ENCODE results near the gene KIT.
A peak's percentile ranks its signal among the peaks of the same experiment; 100 is the strongest.
"Not testable (repeated sequence)": the region's sequence is repeated elsewhere in the genome, so short reads cannot be mapped to it uniquely, and the experiment has no call there.

Gene KIT

DNA sequence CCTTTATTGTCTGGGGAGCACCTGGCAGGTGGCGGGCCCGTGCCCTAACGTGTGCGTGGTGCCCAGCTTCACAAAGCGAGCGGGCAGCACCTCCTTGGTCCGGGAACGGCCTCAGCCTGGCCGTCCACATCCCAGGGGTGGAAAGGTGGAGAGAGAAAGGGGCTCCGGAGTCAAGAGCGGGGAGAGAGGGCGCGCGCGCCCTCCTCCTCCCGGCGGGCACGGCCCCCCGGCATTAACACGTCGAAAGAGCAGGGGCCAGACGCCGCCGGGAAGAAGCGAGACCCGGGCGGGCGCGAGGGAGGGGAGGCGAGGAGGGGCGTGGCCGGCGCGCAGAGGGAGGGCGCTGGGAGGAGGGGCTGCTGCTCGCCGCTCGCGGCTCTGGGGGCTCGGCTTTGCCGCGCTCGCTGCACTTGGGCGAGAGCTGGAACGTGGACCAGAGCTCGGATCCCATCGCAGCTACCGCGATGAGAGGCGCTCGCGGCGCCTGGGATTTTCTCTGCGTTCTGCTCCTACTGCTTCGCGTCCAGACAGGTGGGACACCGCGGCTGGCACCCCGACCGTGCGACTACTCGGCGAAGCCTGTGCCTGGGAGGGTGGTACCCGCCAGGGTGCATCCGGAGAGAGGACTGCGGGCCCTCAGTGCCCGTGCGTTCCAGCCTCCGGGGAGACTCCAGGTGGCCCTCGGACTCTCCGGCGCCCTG lies at the start of gene KIT:
TSS of gene KIT (plus strand) at position 407 of the 701 bp plus-strand sequence. CDS start at position 465, 58 bp downstream.
- DNase-seq, result no peak

DNA sequence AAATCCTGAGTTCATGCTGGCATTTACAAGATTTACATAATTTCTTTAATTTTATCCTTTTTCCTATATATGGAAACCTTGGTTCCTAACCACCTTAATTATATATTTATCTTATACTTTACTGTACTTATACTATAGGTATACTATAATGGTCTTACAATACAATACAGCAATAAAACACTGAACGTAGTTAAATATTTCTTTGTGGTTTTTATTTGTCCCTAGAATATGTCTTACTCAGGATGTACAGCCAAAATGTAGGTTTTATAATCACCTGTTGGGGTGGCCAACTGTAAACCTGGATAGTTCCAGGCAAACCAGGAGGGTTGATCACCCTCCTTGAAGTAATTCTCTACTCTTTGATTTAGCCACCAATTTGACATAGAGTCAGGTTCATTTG lies 48.4 kb upstream of the KIT start:
- DNase-seq, result no peak

DNA sequence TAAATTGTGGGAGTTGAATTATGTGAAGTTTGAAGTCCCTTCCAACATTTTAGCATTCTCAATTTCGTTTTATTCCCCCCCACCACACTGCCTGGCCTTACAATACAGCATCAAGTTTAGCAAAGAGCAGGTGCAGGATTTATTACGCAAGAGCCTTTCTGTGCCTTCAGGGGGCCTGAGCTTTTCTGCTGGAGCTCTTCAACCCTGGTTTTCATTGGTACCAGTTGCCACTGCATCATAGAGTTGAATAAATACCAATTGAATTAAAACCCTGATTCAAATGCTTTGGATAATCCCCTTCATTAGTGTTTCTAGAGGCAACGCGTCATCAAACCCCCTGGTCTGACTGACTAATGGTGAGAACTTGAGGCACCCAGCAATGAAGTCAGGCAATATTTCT lies 43.6 kb upstream of the KIT start:
- DNase-seq, result no peak

DNA sequence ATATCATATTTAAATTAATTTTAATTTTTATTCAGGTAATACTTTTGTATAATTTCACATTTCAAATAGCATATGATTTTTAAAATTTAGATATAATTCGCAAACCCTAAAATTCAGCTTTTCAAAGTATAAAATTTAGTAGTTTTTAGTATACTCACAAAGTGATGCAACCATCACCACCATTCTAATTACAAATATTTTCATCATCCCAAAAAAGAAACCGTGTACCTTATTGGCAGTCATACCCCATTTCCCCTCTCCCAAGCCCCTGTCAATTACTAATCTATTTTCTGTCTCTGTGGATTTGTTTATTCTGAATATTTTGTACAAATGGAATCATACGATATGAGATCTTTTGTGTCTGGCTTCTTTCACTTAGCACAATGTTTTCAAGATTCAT lies 37.0 kb upstream of the KIT start:
- DNase-seq, result no peak

DNA sequence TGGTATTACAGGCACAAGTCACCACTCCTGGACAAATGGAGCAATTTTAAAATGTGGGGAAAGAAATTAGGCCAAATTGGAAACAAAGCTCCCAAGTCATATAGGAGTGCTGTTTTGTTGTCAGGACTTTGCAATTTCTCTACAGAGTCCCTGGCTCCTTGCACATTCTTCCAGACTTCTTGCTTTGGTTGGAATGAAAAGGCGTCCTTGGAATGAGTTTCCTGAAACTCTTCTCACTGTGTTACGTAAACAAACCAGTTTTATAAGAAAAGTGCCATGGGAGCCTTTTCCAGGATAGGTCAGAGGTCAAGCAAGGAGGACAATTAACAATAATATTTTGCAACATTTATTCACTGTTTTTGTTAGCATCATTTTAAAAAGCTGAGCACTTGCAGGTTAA lies 32.4 kb upstream of the KIT start:
- no peak for DNase-seq

DNA sequence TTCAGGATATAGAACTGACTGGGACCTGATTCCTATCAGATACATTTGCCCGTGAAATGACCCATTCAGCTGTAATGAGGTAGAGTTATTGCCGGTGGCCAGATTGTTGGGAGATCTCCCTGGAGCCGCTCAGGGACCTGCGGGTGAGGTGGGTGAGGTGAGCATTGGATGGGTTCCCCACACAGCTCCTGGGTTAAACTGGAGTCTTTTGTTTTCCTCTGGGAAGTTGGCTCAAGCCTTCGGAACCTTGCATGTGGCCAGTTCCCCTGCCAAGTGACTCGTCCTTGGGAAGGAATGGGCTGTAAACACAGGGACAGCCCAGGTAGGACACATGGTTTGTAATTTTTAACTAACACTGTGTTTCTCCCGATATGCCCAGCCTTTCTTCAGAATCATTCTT lies 31.6 kb upstream of the KIT start:
- DNase-seq, result no peak

DNA sequence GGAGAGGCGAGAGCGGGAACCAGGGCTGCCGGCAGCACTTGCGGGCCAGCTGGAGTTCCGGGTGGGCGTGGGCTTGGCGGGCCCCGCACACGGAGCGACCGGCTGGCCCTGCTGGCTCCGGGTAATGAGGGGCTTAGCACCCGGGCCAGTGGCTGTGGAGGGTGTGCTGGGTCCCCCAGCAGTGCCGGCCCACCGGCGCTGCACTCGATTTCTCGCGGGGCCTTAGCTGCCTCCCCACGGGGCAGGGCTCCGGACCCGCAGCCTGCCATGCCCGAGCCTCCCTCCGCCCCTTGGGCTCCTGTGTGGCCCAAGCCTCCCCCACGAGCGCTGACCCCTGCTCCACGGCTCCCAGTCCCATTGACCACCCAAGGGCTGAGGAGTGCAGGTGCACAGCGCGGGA lies 25.2 kb upstream of the KIT start:
- no peak for DNase-seq

DNA sequence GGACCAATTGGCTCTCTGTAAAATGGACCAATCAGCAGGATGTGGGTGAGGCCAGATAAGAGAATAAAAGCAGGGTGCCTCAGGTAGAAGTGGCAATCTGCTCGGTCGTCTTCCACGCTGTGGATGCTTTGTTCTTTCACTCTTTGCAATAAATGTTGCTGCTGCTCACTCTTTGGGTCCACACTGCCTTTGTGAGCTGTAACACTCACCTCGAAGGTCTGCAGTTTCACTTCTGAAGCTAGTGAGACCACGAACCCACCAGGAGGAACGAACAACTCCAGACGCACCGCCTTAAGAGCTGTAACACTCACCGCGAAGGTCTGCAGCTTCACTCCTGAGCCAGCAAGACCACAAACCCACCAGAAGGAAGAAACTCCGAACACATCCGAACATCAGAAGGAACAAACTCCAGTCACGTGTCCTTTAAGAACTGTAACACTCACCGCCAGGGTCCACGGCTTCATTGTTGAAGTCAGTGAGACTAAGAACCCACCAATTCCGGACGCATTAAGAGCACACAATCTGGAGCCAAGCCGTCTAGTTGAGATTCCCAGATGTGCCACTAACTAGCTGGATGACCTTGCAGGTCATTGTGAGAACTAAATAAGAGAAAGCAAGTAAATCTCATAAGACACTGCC lies 24.5 kb upstream of the KIT start:
- not testable (repeated sequence) for DNase-seq

DNA sequence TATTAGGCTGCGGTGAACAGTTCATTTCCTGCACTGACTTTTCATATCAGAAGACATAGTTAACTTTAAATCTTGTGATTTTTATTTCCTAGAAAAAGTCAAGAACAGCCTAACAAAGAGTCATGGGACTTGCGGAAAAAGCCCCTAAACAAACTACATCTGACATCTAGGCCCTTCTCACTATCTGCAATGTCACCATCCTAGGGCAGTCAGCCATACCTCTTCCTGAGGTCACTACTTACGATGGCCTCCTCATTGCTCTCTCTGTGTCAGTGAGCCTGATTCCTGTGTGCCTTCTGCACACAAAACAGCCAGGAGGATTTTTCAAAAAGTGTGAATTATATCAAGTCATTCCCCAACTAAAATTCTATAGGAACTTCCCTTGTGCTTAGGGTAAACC lies 22.4 kb upstream of the KIT start:
- DNase-seq, result no peak

DNA sequence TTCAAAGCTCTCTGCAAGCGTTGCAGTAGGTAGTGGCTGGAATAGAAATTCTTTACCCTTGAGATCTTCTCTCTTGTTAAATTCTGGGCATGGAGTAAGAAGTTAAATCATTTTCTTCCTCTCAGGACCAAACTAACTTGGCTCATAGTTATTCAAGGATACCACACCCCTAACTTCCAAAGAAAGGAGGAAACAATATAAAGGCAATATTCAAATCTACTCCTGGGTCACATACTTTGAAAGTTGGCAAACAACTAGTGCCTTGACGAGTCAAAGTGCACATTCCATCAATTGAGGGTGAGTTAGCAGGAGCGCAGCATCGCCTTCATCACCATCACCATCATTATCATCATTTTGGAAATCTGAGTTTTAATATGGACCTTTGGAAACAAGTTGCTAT lies 20.4 kb upstream of the KIT start:
- no peak for DNase-seq

DNA sequence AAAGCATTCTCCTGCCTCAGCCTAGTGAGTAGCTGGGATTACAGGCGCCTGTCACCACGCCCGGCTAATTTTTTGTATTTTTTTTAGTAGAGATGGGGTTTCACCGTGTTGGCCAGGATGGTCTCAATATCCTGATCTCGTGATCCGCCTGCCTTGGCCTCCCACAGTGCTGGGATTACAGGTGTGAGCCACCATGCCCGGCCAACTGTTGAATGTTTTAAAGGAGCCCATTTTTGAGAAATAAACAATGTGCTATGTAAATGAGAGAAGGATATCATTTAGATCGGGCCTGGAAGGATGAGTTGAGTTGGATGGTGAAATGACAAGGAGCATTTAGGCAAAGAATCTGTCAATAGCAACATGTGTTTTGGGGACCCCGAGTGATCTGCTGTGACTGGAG lies 16.7 kb upstream of the KIT start:
- not testable (repeated sequence) for DNase-seq

DNA sequence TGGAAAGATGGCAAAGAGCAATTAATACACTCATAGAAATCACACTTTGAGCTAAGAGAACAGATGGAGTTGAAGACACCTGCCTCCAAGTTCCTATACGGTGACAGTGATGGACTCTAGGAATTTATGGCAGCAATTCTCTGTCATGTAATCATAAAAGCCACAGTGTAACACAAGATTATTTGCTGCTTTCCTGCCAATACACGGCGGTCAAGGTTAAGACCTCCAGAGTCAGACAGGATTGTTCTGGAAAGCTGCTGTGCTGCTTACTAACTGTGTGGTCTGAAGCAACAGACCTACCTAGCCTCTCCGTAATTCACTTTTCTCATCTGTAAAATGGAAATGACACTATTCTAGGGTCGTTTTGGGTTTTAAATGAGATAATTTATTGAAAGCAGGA lies 14.6 kb upstream of the KIT start:
- no peak for DNase-seq

DNA sequence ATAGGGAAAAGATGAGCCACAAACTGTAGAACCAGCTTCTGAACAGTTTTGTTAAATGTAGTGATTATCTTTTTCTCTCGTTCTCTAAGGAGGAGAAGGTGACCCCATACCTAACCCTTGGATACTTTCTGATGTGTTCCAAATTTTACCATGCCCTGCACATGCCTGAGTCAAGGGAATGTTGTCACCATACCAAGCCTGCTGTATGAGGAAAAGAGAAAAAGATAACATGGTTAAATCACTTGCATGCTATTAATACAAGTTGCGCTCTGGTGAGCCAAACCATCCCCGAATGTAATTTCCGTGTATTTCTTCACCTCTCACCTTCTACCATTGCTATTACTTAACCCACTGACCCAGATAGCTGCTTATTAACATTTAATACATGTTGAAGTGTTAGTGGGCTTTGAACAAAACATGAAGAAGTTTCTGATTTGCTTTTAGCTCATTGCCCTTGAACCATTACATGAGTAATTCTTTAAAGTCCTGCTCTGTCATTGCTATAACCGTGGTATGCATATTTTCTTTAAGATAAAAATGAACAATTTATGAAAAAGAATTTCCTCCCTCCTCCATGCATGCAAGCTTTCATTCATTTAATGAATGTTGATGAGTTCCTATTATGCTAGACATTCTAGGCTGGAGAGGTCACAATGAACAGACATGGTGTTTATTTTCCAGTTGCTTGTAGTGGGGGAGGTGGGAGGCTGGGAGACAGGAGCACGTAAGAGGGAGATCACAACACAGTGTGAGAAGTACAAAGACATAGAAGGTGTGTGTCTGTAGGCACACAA lies 13.6 kb upstream of the KIT start:
- DNase-seq, result no peak

DNA sequence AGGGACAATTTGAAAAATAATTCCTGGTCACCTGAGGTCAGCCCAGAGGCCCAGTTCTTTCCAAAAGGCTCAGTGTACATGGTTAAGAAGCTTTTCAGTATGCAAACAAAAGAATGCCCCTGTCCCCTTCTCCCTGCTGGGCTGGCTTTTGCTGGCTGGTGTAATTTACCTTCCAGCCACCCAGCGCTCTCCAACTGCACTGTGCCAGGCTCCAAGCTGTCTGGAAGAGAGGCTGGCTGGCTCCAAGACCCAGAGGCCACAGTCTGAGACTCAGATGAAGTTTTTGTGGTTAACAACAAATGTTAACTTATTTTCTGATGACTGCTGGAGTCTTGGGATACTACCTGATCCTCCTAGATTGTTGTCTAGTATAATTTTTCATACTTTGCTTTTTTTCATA lies 11.9 kb upstream of the KIT start:
- DNase-seq, result no peak

DNA sequence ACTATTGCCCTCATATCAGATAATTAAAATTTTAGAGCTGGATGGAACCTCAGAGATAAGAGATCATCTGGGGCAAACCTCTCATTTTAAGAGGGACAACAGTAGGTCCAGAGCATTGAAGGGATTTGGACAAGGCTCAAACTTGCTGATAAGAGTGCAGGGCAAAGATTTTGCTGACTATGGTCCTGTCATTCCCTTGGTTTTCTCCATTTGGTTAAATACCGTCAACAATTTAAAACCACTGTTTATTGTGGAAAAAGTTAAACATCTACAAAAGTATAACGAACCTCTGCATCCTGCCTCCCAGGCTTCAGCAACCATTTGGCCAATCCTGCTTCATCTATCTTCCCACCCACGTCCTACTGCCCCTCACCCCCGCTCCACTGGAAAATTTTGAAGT lies 10.7 kb upstream of the KIT start:
- no peak for DNase-seq

DNA sequence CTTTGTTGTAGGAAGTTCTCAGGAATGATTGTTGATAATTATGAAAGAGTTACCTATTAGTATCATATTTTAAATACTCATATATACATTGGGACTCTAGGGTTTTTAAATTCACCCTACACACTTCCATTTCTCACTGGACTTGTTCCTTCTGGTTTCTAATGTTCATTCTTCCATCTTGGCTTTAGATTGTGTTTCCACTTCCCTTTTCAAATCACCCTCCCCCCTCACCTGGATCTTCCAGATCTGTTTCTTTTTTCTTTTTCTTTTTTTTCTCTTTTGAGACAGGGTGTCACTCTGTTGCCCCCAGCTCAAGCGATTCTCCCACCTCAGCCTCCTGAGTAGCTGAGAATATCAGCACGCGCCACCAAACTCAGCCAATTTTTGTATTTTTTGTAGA lies 6.7 kb upstream of the KIT start:
- no peak for DNase-seq

DNA sequence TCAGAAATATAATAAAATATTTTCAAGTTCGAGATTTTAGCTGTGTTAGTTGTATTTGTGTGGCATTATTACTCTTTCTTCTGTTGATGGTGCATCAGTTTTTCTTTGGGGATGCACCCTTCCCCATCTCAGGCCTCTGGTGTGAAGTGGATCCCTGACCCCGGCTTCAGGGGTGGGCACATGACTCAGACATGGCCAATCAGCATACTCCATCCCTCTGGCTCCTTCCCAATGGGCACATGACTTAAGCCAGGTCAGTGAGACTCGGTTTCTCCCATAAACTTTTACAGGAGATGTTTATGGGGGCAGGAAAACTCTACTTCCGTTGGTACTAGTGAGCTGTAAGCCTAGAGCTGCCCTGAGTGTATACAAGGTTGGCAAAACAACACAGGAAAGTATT lies 3.0 kb upstream of the KIT start:
- no peak for DNase-seq

DNA sequence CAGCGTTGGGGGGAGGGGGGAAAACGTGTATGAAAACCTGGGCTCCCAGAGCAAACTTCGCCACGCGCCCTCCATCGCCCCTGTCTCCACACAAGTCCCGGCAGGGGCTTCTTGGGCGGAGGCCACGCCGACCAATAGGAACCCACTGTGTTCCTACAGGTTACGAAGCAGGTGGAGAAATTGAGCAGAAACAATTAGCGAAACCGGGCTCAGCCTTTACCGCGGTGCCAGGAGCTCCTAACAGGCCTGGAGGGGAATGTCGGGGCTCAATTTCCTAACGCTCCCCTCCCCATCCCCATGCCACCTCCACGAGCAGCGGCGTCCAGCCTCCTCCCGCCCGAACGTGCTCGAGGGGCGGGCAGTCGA lies 589 bp upstream of the KIT start:
- no peak for DNase-seq

DNA sequence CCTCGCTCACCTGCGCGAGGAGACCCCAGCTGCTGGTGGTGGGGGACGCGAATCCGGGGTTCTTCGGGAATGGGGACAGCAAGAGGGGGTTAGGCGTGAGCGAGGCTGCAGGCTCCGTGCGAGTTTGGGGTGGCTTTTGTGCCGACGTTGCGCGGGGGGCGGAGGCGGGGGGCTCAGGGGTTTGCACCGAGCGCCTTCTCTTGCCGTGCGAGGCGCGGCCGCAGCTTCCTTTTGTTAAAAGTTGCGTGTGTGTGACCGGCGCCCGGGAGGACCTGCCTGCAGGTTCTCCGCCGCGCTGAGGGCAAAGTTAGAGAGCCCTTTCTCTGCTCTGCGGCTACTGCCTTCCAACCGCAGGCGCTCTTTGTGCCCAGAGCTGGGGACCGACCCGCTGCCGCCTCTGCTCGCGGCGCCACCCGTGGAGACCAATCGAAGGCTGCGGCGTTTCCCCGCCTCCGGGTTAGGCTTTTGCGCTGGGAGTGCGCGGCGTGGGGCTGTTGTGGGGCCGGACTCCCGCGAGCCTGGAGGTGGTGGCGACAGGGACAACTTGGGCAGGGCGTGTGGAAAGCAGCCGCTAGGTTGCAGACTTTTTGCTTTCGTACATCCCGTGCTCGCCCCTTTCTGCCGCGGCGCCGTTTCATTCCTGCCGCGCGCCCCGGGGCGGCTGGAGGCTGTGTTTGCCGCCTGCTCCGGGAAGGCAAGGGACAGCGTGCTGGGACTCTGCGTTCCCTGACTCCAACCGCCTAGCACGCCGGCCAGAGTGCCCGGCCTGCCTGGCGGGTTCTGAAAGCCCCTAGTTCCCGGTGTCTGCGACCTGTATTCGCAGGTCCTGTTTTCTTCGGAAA lies 716 bp downstream of the KIT start:
- peak; percentile 13 for DNase-seq

DNA sequence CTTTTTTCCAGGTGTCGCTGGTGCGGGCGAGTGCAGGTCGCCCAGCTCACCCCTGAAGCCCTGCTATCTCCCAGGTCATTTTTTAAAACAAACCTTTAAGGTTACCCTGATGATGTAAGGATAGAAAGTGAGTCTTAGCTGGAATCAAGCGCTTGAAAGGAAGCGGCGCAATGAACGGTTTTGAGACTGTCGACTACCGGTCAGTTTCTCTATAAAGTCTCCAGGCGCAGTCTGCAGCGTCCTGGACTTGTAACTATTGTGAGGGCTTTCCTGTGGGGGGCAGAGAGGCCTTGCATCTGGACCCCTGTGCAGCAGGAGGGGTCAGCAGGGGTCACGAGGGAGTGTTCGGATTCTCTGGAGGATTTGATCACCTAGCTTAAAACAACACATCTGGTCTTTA lies 1.6 kb downstream of the KIT start:
- no peak for DNase-seq

DNA sequence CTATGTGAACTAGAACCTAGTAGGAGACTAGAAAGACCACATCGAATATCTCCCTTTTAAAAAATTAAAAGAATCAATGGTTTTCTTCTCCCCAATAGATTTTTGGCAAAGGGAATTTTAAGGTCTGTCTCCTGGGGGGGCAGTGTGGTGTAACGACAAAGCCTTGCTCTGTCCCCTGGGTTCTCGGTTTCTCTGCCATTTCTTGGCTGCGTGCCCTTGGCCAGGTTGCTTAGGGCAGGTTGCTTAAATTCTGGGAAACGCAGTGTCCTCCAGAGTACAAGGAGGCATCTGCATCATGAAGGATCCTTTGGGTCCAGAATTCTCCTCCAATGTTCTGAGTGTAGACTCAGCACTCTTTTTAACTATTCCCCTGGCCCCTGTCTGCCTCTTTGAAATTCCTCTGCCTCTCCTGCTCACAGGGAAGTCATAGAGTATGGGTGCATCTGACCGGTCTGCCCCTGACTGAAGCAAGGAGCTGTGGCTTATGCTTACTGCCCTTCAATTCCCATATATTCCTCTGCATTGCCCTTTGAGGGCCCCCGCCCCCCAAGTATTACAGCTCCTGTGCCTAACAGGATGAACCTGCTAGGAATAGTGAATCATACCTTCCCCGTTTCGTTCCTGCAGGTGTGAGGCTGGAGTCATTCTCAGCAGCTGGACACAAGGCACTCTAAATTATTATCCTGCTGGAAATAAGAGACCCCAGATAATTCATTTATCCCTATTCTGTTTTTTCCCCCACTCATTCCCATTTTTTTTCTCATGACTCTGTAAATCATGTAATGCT lies 2.2 kb downstream of the KIT start:
- DNase-seq, result no peak

DNA sequence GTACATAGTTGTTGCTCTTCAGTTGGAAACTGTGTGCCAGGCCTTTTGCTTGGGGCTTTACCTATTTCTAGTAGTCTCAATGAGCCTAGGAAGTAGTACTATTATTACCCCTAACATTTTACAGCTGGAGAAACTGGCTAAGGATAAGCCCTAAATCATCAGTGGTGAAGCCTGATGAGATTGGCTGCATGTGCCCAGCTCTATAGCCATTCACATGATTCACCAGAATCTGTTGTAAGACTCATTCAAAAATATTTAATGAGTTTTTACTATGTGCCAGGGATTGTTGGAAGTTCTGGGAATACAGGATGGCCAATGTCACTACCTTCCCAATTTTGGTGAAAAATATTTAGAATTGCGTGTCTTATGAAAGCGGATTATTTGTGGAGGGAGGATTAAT lies 2.8 kb downstream of the KIT start:
- no peak for DNase-seq

DNA sequence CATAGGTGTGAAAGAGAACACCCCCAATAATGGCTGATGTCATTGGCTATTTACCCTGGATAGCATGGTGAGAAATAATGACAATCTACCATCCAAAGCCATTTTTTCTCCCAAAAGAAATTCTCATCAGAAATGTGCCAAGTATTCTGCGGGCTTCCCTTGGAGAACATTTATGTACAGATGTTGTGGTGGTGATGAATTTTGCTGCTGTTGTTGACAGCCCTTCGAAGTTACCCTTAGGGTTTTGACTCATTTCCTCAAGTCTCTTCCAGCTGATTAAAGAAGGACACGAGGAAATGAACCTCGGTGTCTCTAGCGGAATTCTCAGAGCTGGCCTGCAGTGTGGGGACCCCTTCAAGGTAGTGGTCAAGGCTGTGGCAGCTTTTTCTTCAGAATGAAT lies 3.4 kb downstream of the KIT start:
- DNase-seq, result no peak
